ENCODE data around the gene MYH9. TPM values are rescaled to one million over a fixed set of nuclear protein-coding genes. Genes with fewer than 3 reads are reported as not detected.

MYH9 gene
- total and polyA plus RNA-seq, 2 experiments from 2014 or later: 58.4 to 233 TPM

DNA sequence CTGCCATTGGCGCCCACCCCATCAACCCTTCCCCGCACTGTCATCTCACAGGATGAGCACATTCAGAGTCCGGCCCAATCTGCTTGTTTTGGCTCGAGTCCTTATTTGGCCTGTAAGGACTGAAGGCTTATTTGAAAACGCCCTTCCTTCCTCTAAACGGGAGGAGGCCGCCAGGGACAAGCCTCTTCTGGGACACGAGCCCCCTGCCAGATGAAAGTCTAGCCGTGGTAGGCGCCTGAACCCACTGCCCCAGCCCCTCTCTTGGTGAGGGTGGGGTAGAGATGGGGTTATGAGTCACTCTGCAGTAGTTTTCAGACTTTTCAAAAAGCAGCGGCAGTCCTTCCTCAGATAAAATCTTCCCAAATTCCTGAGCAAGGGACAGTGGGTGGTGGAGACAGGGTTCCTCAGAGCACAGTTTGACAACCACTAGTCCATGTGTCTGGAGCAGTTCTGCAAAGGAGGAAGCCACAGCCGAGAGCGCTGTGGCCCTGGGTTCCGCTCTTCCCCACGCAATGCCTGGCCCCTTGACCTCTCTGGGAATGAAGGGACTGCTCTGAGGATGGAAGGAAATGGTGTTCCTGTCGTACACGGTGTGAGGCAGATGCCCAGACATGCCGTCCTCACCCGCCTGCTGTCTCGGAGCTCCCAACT is 57.0 kb downstream of the MYH9 start (continued):
- TF ChIP-seq, protein P1, sequence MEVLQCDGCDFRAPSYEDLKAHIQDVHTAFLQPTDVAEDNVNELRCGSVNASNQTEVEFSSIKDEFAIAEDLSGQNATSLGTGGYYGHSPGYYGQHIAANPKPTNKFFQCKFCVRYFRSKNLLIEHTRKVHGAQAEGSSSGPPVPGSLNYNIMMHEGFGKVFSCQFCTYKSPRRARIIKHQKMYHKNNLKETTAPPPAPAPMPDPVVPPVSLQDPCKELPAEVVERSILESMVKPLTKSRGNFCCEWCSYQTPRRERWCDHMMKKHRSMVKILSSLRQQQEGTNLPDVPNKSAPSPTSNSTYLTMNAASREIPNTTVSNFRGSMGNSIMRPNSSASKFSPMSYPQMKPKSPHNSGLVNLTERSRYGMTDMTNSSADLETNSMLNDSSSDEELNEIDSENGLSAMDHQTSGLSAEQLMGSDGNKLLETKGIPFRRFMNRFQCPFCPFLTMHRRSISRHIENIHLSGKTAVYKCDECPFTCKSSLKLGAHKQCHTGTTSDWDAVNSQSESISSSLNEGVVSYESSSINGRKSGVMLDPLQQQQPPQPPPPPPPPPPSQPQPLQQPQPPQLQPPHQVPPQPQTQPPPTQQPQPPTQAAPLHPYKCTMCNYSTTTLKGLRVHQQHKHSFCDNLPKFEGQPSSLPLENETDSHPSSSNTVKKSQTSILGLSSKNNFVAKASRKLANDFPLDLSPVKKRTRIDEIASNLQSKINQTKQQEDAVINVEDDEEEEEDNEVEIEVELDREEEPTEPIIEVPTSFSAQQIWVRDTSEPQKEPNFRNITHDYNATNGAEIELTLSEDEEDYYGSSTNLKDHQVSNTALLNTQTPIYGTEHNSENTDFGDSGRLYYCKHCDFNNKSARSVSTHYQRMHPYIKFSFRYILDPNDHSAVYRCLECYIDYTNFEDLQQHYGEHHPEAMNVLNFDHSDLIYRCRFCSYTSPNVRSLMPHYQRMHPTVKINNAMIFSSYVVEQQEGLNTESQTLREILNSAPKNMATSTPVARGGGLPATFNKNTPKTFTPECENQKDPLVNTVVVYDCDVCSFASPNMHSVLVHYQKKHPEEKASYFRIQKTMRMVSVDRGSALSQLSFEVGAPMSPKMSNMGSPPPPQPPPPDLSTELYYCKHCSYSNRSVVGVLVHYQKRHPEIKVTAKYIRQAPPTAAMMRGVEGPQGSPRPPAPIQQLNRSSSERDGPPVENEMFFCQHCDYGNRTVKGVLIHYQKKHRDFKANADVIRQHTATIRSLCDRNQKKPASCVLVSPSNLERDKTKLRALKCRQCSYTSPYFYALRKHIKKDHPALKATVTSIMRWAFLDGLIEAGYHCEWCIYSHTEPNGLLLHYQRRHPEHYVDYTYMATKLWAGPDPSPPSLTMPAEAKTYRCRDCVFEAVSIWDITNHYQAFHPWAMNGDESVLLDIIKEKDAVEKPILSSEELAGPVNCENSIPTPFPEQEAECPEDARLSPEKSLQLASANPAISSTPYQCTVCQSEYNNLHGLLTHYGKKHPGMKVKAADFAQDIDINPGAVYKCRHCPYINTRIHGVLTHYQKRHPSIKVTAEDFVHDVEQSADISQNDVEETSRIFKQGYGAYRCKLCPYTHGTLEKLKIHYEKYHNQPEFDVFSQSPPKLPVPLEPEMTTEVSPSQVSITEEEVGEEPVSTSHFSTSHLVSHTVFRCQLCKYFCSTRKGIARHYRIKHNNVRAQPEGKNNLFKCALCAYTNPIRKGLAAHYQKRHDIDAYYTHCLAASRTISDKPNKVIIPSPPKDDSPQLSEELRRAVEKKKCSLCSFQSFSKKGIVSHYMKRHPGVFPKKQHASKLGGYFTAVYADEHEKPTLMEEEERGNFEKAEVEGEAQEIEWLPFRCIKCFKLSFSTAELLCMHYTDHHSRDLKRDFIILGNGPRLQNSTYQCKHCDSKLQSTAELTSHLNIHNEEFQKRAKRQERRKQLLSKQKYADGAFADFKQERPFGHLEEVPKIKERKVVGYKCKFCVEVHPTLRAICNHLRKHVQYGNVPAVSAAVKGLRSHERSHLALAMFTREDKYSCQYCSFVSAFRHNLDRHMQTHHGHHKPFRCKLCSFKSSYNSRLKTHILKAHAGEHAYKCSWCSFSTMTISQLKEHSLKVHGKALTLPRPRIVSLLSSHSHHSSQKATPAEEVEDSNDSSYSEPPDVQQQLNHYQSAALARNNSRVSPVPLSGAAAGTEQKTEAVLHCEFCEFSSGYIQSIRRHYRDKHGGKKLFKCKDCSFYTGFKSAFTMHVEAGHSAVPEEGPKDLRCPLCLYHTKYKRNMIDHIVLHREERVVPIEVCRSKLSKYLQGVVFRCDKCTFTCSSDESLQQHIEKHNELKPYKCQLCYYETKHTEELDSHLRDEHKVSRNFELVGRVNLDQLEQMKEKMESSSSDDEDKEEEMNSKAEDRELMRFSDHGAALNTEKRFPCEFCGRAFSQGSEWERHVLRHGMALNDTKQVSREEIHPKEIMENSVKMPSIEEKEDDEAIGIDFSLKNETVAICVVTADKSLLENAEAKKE (CRISPR knock-in tag; IDR thresholded peaks at IDR 0.05): no peak
- TF ChIP-seq NANOG (IDR thresholded peaks at IDR 0.05; ENCODE audit: borderline replicate concordance) (no peak), POLR2AphosphoS5 (IDR thresholded peaks at IDR 0.05; ENCODE audit: low read depth) (no peak), CREB1 (CRISPR knock-in tag; IDR thresholded peaks at IDR 0.05; ENCODE audit: low read depth) (no peak)

DNA sequence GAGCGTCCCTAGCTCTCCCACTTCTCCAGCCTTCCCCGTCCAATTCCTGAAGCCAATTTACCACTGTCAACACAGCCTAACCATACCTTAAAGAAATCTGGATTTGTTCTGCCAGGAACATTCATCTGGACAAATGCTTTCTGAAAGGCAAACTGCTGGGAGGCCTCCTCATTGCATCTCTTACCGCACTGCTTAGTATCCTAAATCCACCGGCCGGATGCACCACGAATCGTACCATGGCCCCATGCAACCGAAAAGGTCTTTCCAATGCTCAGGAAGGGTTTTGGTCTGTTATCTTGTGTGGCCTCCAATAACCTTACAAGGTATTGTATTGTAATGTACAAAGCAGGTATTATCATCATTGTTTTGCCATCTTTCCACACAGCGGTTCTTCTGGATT is 57.6 kb downstream of the MYH9 start:
- Histone ChIP-seq H3F3A (replicated peaks; ENCODE audit: low read depth) (peaks cover 6% of the 10 kb centered on the region; the same call in 1 of the 2 replicates), H3K4me2 (peak overlapping the region; percentile 33), H3K36me3 (ENCODE audit: insufficient read depth) (peaks cover 22% of the 10 kb centered on the region), H3K27me3 (ENCODE audit: insufficient read depth) (no peaks in the 10 kb centered on the region), H4K20me1 (replicated peaks; ENCODE audit: insufficient read depth) (peaks cover 20% of the 10 kb centered on the region), H3K27ac (ENCODE audit: low read depth) (peak overlapping the region; percentile 97), H3K79me2 (replicated peaks; ENCODE audit: insufficient read depth) (peaks cover 75% of the 10 kb centered on the region), H3K4me1 (ENCODE audit: insufficient read depth) (peaks cover 37% of the 10 kb centered on the region), H3K4me3 (0 out of 2 replicates have a peak overlapping the region, but pooled peaks have one; percentile 1), H2AFZ (no peak overlapping the region), H3K9me2 (ENCODE audit: insufficient read depth) (no peaks in the 10 kb centered on the region)
- ATAC-seq (no peak), DNase-seq (ENCODE audit: low spot score) (no peak)
- H3K27ac Mint-ChIP-seq: peak overlapping the region; percentile 99
- peaks cover 94% of the 10 kb centered on the region for H3K36me3 Mint-ChIP-seq (ENCODE audit: low read depth)
- H3K4me1 Mint-ChIP-seq: peaks cover 83% of the 10 kb centered on the region
- H3K4me3 Mint-ChIP-seq: peak overlapping the region; percentile 50
- no peaks in the 10 kb centered on the region; the same call in 2 of the 3 replicates for H3K9me3 Mint-ChIP-seq
- peaks cover 28% of the 10 kb centered on the region for H3K27me3 Mint-ChIP-seq (ENCODE audit: insufficient read depth, low read depth, poor library complexity)
- no peak for TF ChIP-seq JUNB (IDR thresholded peaks at IDR 0.05; ENCODE audit: unreplicated experiment)
- TF ChIP-seq, protein P2, sequence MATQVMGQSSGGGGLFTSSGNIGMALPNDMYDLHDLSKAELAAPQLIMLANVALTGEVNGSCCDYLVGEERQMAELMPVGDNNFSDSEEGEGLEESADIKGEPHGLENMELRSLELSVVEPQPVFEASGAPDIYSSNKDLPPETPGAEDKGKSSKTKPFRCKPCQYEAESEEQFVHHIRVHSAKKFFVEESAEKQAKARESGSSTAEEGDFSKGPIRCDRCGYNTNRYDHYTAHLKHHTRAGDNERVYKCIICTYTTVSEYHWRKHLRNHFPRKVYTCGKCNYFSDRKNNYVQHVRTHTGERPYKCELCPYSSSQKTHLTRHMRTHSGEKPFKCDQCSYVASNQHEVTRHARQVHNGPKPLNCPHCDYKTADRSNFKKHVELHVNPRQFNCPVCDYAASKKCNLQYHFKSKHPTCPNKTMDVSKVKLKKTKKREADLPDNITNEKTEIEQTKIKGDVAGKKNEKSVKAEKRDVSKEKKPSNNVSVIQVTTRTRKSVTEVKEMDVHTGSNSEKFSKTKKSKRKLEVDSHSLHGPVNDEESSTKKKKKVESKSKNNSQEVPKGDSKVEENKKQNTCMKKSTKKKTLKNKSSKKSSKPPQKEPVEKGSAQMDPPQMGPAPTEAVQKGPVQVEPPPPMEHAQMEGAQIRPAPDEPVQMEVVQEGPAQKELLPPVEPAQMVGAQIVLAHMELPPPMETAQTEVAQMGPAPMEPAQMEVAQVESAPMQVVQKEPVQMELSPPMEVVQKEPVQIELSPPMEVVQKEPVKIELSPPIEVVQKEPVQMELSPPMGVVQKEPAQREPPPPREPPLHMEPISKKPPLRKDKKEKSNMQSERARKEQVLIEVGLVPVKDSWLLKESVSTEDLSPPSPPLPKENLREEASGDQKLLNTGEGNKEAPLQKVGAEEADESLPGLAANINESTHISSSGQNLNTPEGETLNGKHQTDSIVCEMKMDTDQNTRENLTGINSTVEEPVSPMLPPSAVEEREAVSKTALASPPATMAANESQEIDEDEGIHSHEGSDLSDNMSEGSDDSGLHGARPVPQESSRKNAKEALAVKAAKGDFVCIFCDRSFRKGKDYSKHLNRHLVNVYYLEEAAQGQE (IDR thresholded peaks at IDR 0.05; ENCODE audit: unreplicated experiment): no peak
- no peak for TF ChIP-seq CREB1 (CRISPR knock-in tag; IDR thresholded peaks at IDR 0.05; ENCODE audit: low read depth)
- TF ChIP-seq, protein P3, sequence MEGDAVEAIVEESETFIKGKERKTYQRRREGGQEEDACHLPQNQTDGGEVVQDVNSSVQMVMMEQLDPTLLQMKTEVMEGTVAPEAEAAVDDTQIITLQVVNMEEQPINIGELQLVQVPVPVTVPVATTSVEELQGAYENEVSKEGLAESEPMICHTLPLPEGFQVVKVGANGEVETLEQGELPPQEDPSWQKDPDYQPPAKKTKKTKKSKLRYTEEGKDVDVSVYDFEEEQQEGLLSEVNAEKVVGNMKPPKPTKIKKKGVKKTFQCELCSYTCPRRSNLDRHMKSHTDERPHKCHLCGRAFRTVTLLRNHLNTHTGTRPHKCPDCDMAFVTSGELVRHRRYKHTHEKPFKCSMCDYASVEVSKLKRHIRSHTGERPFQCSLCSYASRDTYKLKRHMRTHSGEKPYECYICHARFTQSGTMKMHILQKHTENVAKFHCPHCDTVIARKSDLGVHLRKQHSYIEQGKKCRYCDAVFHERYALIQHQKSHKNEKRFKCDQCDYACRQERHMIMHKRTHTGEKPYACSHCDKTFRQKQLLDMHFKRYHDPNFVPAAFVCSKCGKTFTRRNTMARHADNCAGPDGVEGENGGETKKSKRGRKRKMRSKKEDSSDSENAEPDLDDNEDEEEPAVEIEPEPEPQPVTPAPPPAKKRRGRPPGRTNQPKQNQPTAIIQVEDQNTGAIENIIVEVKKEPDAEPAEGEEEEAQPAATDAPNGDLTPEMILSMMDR (conservative IDR thresholded peaks at IDR 0.05; ENCODE audit: low read depth in 2 of 2): no peak
- TF ChIP-seq, protein P4, sequence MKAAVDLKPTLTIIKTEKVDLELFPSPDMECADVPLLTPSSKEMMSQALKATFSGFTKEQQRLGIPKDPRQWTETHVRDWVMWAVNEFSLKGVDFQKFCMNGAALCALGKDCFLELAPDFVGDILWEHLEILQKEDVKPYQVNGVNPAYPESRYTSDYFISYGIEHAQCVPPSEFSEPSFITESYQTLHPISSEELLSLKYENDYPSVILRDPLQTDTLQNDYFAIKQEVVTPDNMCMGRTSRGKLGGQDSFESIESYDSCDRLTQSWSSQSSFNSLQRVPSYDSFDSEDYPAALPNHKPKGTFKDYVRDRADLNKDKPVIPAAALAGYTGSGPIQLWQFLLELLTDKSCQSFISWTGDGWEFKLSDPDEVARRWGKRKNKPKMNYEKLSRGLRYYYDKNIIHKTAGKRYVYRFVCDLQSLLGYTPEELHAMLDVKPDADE (IDR thresholded peaks at IDR 0.05): no peak
- no peak for TF ChIP-seq EZH2 (IDR thresholded peaks at IDR 0.05; ENCODE audit: low read depth, unreplicated experiment)
- TF ChIP-seq ZNF114 (CRISPR knock-in tag; IDR thresholded peaks at IDR 0.05): no peak
- TF ChIP-seq POLR2AphosphoS5 (IDR thresholded peaks at IDR 0.05; ENCODE audit: low read depth): no peak
